Heart left ventricle (tissue), 16 donors: ENCODE measurements around the gene CHRDL2. TPM values are rescaled to one million over a fixed set of nuclear protein-coding genes. Genes with fewer than 3 reads are reported as not detected.

Experiments used
- ATAC-seq, 4 donors: fragments of 200-7000 bp; cut with Tn5 transposase; one replicate each; pipeline ENCODE4 v1.9.1; 2020 to 2022; ENCODE audit warnings: moderate library complexity in 4 of 4, mild to moderate bottlenecking in 3 of 4, moderate number of reproducible peaks in 1 of 4
- DNase-seq, 5 donors: peaks; one replicate each; pipeline ENCODE4 v3.0.0-alpha.2; 2020
- H3K27ac ChIP-seq, 12 donors: fragments of 200-600 bp; sonication (generic) in 4 of 12; one replicate each; pipeline versions ENCODE4 v1.5.0 to v1.8.0; 2016 to 2022; ENCODE audit warnings: mild to moderate bottlenecking in 2 of 12
- H3K27me3 ChIP-seq, 9 donors: fragments of 200-600 bp; sonication (generic) in 2 of 9; one replicate each; pipeline versions ENCODE4 v1.5.1 to v1.8.0; 2016 to 2022; ENCODE audit warnings: mild to moderate bottlenecking in 3 of 9
- H3K36me3 ChIP-seq, 9 donors: fragments of 200-600 bp; sonication (generic) in 2 of 9; one replicate each; pipeline versions ENCODE4 v1.5.0 to v1.8.0; 2018 to 2022; ENCODE audit warnings: mild to moderate bottlenecking in 2 of 9
- H3K4me1 ChIP-seq, 12 donors: fragments of 200-600 bp; sonication (generic) in 4 of 12; one replicate each; pipeline versions ENCODE4 v1.5.0 to v1.8.0; 2016 to 2022; ENCODE audit warnings: mild to moderate bottlenecking in 3 of 12
- H3K4me3 ChIP-seq, 12 donors: fragments of 200-600 bp; sonication (generic) in 4 of 12; one replicate each; pipeline versions ENCODE4 v1.5.0 to v1.8.0; 2017 to 2022; ENCODE audit warnings: mild to moderate bottlenecking in 9 of 12, moderate library complexity in 4 of 12
- H3K9me3 ChIP-seq, 12 donors: fragments of 200-600 bp; sonication (generic) in 4 of 12; one replicate each; pipeline versions ENCODE4 v1.5.0 to v1.8.0; 2016 to 2022; ENCODE audit warnings: mild to moderate bottlenecking in 1 of 12
- CTCF ChIP-seq, 12 donors: fragments of 200-600 bp; sonication (generic) in 4 of 12; IDR thresholded peaks; one replicate each; pipeline versions ENCODE4 v1.5.0 to v1.8.0; 2018 to 2022; ENCODE audit warnings: antibody characterized with exemption in 12 of 12, mild to moderate bottlenecking in 5 of 12
- POLR2A ChIP-seq, 2 donors: fragments of 450-650 bp; IDR thresholded peaks; one replicate each; pipeline ENCODE4 v1.6.1; 2017; ENCODE audit warnings: antibody characterized with exemption in 2 of 2, mild to moderate bottlenecking in 2 of 2, moderate library complexity in 2 of 2
- WGBS, 4 donors: extraction: QIAGEN DNeasy Blood & Tissue Kit in 2 of 4; methylation state at CpG; one replicate each; pipeline versions ENCODE4 v1.1.5 to v1.1.7; 2013 to 2018; 5-methylcytosine and 5-hydroxymethylcytosine counted together
- intact Hi-C, 10 donors: fragments of 100-400 bp; cut with DNase I; formaldehyde crosslinking; loops; one replicate each; pipeline versions ENCODE4 v1.11.1 to v1.14.2; 2022
- polyA plus RNA-seq, 2 donors: library from polyadenylated mRNA; stranded (reverse); fragments of 200-250 nt; gene quantifications; one replicate each; pipeline ENCODE4 v1.2.3, GENCODE V29; 2013
- total RNA-seq, 9 donors: library from RNA; depleted of rRNA in 2 of 9; stranded (reverse); fragments of >200 nt in 2 of 9; fragmentation: NEBNext Ultra II Directional in 3 of 9; extraction: Animal tissue kit (Norgen Biotek cat#: 25700) in 3 of 9; gene quantifications; one replicate each; pipeline versions ENCODE4 v1.1.0 to v1.2.4, GENCODE V29; 2016 to 2023
- donor health status: ischemic (EF 13 %, LVEDD 7.1; RV severe dilation, severe dysfunction).
- donor health status: healthy with polysubstance abuse.
- donor health status: DM: no; HTN: yes; CAD: no.
- donor health status: DM: no; HTN: no; CAD: no.
- donor health status: ischemic (EF 25% LVEDD 6.9; RV normal size, moderate dysfunction).
- donor health status: ischemic (EF 25% LVEDD 5.7; RV mildly dilated, moderate dysfunction).
- donor health status: healthy.
- donor health status: DM: yes; HTN: yes; CAD: no.
- donor health status: ischemic (EF 35%, LVEDD 5.7; RV mildly dilated, moderate dysfunction).
- donor health status: nonischemic (EF 11% LVEDD 7.7; RV severe dilation, severe dysfunction).
- donor health status: DM: yes; HTN: yes; CAD: no.
- donor health status: PGD.
- donor health status: ischemic (EF 29% LVEDD 5.4; RV normal size, mild dysfunction).
- donor health status: nonischemic (EF 23%, LVEDD 6.1; RV moderate dilation, normal function).

Gene CHRDL2
- total and polyA plus RNA-seq, 11 donors: 1.5 to 13.4 (median 3.4) TPM

GRCh38 chr11:74746868-74747267, 15.6 kb upstream of the CHRDL2 start:
- no peak overlapping the region for H3K4me3 ChIP-seq
- 93 to 99% (median 98%) methylated on average over 3 of the region's 3 CpGs for WGBS, 4 donors
- DNase-seq (no peak), ATAC-seq (no peak)
- peaks cover 0 to 33% (median 21%) of the 10 kb centered on the region in 12 donors for H3K4me1 ChIP-seq
- no peaks in the 10 kb centered on the region for H3K27me3 ChIP-seq
- no peaks in the 10 kb centered on the region for H3K9me3 ChIP-seq
- H3K36me3 ChIP-seq: no peaks in the 10 kb centered on the region
- intact Hi-C loops: no loop called here
- H3K27ac ChIP-seq: no peak overlapping the region
- no peak for TF ChIP-seq CTCF (IDR thresholded peaks at IDR 0.05)
- TF ChIP-seq POLR2A (IDR thresholded peaks at IDR 0.05): no peak

GRCh38 chr11:74744277-74744676, 13.1 kb upstream of the CHRDL2 start:
- intact Hi-C loops: loop anchor here in 1 of 10 donors (5.0 kb wide), 1 partner anchor 122 kb away; no protein-coding TSS in a partner anchor
- Histone ChIP-seq H3K4me1 (peaks cover 0 to 16% (median 9%) of the 10 kb centered on the region in 12 donors), H3K27ac (no peak overlapping the region), H3K4me3 (no peak overlapping the region), H3K27me3 (no peaks in the 10 kb centered on the region), H3K9me3 (no peaks in the 10 kb centered on the region), H3K36me3 (no peaks in the 10 kb centered on the region)
- no peak for DNase-seq
- ATAC-seq: no peak
- WGBS, 4 donors: 60 to 79% (median 70%) methylated on average over 4 of the region's 4 CpGs
- TF ChIP-seq CTCF (IDR thresholded peaks at IDR 0.05) (no peak), POLR2A (IDR thresholded peaks at IDR 0.05) (no peak)

GRCh38 chr11:74743640-74744039, 12.4 kb upstream of the CHRDL2 start:
- Histone ChIP-seq H3K4me1 (peaks cover 0 to 16% (median 9%) of the 10 kb centered on the region in 12 donors), H3K27me3 (no peaks in the 10 kb centered on the region), H3K9me3 (no peaks in the 10 kb centered on the region), H3K36me3 (no peaks in the 10 kb centered on the region), H3K27ac (no peak overlapping the region), H3K4me3 (no peak overlapping the region)
- ATAC-seq (no peak), DNase-seq (no peak)
- intact Hi-C loops: loop anchor here in 1 of 10 donors (5.0 kb wide), 1 partner anchor 121 kb away; no protein-coding TSS in a partner anchor
- no peak for TF ChIP-seq CTCF (IDR thresholded peaks at IDR 0.05)
- TF ChIP-seq POLR2A (IDR thresholded peaks at IDR 0.05): no peak

GRCh38 chr11:74742070-74742469, 10.8 kb upstream of the CHRDL2 start:
- DNase-seq (no peak), ATAC-seq (no peak)
- 82 to 90% (median 87%) methylated on average over 4 of the region's 4 CpGs for WGBS, 4 donors
- TF ChIP-seq CTCF (IDR thresholded peaks at IDR 0.05) (no peak), POLR2A (IDR thresholded peaks at IDR 0.05) (no peak)
- H3K27ac ChIP-seq: no peak overlapping the region
- intact Hi-C loops: loop anchor here in 1 of 10 donors (5.0 kb wide), 1 partner anchor 120 kb away; no protein-coding TSS in a partner anchor
- H3K4me3 ChIP-seq: no peak overlapping the region
- H3K4me1 ChIP-seq: peaks cover 0 to 6% (median 0%) of the 10 kb centered on the region in 12 donors
- no peaks in the 10 kb centered on the region for H3K9me3 ChIP-seq
- H3K36me3 ChIP-seq: no peaks in the 10 kb centered on the region
- H3K27me3 ChIP-seq: peaks cover 0 to under 1% (median 0%) of the 10 kb centered on the region in 9 donors
